Dedifferentiated amniotic fluid mesenchymal stem cell (primary cell): ENCODE results near the gene TMEM107.

Source experiments
- DNase-seq: peaks from one replicate; pipeline ENCODE4 v3.0.0-alpha.2; 2016; ENCODE audit errors: extremely low spot score

The TMEM107 gene

DNA sequence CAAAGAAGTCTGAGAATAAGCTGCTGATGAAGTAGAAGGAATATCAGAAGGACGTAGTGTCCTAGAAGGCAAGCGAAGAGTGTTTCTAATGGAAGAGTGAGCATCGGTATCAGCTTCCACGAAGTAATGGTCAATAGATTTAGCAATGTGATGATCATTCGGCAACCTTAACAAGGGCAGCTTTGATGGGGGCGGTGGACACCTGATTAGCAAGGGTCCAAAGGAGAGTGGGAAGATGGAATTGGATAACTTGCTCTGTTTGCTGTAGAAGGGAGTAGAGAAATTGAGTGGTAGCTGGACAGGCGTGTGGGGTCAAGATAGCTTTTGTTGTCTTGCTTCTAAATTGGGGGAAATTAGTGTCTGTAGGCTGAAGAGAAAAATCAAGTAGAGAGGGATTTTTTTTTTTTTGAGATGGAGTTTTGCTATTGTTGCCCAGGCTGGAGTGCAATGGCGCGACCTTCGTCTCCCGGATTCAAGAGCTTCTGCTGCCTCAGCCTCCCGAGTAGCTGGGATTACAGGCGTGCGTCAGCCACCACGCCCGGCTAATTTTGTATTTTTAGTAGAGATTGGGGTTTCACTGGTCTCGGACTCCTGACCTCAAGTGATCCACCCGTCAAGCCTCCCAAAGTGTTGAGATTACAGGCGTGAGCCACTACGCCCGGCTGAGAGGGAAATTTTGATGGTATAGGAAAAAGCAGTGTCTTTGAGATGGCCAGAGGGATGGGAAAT, 38.4 kb downstream of the TMEM107 start:
- DNase-seq: no peak

DNA sequence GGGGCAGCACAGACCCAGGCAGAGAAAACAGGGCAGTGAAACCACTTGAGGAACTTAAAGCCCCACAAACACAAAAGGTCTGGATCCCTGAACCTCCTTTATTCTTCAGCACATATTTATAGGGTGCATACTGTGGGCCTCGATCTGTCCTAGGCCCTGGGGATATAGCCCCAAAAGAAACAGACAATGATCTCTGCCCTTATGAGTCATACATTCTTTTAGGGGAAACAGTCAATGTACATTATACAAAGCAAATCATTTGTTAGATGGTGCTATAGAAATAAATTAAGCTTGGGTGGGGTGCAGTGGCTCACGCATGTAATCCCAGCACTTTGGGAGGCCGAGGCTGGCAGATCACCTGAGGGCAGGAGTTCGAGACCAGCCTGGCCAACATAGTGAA, 42.2 kb downstream of the TMEM107 start:
- DNase-seq: no peak

DNA sequence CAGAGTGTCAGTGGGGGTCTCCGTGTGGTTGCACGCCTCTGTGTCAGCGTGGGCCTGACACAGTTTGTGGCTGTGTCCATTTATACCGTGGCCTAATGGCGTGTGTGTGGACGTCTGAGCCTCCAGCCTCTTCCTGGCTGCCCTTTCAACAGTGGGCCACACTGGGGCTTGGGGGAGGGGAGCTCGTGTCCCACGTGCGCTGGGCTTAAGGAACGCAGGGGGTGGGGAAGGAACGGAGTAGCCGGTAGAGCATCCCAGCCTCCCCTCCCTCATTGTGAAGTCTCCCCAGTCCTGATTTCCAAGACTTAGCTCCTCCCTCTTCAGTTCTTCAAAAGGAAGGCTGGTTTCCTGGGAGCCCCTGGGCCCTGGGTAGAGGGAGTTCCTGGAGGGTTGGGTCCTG, 42.8 kb downstream of the TMEM107 start:
- DNase-seq: no peak

DNA sequence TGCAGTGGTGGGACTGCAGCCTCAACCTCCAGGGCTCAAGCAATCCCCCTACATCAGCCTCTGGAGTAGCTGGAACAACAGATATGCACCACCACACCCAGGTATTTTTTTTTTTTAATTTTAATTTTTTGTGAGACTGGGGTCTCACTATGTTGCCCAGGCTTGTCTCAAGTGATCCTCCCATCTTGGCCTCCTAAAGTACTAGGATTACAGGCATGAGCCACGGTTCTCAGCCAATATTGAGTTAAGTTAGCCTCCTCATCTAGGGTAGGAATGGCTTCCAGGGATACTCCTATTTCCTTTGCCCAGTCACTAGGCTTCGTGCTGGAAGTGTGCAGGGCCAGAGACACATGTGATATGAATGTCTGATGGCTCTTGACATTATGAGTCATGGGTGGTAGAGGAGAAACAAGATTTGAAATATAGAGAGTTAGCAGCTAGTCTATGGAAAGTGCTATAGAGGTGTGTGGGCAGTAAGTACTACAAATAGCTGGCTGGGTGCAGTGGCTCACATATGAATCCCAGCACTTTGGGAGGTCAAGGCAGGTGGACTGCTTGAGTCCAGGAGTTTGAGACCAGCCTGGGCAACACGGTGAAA, 44.2 kb downstream of the TMEM107 start:
- no peak for DNase-seq

DNA sequence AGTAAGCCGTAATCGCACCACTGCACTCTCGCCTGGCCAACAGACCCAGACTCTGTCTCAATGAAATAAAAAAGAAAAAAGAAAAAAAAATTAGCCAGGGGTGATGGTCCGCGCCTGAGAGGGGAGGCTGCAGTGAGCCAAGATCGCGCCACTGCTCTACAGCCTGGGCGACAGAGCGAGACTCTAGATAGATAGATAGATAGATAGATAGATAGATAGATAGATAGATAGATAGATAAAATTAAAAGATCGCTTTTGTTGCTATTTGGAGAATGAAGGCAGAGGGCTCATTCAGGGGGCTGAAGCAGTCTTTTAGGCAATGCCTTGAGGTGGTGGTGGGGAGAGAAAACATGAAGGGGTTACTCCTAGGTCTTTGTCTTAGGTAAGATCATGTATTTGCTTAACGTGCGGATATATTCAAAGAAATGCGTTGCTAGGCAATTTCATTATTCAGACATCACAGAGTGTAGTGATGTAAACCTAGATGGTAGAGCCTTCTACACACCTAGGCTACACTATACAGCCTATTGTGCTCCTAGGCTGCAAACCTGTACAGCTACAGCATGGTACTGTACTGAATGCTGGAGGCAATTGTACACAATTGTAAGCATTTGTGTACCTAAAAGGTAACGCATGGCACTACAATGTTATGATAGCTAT, 47.9 kb downstream of the TMEM107 start:
- DNase-seq: no peak

DNA sequence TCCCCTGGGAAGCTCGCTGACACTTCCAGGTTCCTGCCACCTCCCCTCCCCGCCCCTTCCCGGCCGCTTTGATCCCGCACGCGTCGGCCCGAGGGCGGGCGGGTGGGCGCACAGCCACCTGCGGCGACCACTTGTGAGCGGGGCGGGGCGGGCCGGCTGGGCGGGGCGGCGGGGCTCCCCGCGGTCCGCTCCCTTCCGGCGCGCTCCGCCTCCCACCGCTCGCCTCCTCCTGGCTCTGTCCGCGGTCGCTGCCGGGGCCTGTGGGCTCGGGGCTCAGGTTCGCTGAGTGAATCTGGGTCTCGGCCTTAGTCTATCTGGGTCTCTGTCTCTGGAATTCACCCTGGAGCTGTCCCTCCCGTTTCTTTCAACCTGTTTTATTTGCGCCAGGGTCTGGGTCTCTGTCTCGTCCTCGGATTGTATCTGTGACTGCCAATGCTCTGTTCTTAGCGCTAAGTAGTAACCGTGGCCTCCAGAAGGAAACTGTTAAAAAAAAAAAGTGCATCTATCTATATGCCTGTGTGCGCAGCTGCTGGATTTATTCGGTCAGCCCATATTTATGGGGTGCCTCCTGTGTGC, 49.6 kb downstream of the TMEM107 start:
- DNase-seq: no peak

DNA sequence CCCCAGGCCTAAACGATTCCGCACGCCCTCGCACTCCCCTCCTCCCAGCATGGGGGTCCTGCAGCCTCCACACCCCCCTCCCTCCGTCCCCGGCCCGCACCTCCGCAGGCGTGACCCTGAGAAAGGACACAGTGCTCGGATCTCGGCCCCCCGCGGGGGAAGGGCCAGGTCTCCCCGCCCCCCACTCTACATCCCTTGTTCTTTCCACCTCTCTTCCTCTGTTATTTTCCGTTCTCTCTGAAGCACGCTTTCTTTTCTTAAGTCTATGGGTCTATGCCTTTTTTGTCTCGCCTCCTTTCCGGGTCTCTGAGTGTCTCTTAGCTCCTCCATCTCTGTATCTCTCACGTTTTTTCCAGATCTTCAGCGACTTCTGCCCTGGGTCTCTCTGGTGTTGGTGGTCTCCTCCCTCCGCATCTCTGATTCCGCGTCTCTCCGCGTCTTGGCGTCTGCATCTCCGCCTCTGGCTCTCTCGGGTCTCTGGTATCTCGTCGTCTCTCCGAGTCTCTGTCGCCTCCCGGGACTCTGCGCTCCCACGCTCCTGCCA, 50.2 kb downstream of the TMEM107 start:
- DNase-seq: no peak

DNA sequence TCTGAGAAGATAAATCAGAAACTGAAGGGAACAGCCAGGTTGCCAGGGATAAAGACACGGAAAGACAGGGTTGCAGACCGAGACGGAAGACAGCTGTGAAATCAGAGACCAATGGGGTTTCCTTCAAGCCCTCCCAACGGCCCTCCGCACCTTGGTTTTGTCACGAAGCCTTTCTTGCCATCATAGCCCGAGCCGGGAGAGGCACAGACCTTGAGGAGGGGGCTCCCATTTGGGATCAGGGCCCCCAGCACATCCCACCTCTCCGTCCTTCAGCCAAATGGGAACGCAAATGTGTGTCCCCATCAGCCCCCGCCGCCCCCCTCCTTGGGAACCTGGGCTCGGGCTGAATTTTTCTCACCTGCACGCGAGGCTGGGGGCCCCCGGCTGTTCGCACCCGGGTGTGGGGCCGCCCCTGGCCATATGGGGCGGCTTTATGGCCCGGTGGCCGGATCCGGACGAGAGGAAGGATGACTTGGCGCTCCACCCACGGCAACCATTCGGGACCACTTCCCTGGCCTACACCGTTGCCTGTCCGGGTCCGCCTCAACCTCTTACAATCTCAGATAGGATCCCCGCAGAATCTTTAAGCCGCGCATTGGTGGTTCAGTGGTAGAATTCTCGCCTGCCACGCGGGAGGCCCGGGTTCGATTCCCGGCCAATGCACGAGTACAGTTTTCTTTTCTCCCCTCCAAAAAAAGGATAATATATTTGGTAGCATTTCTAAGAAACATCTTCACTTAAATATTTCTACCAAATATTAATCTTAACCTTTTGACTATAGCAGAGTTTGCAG, 50.8 kb downstream of the TMEM107 start:
- DNase-seq: peak; percentile 73

DNA sequence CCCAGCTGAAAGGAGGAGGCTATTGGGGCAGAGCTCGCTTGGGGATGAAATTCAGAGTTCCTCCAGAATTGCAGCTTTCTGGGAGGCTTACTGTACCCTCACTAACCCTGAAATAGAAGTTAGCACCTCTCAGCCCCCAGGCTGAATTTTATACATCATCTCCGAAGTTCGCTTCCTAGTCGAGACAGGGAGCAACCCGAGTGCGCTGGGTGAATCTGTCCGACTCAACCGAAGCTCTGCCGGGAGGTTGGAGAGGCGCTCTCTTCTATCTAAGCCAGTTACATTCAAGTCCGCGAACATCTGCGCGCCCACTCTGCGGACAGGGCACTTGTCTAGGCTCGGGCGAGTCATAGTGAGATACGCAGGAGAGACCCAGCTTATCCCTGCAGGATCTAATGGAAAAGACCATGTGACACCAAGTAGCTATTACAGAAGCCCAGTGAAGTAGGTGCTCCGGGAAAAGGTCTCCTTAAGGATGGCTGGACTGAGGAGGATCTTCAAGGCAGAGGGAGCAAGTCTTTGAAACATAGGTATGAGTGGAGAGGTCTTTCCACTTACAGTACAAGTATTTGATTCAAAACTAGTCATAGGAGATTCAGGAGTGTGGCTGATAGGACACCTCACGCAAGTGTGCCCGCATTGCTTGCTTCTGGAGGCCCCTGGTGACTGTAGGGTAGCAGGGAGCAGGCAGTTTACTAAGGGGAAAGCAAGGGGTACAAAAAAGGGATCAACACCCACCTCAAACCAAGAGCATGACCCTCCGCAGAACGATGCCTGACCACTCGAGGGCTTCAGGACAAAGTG, 51.6 kb downstream of the TMEM107 start:
- no peak for DNase-seq

DNA sequence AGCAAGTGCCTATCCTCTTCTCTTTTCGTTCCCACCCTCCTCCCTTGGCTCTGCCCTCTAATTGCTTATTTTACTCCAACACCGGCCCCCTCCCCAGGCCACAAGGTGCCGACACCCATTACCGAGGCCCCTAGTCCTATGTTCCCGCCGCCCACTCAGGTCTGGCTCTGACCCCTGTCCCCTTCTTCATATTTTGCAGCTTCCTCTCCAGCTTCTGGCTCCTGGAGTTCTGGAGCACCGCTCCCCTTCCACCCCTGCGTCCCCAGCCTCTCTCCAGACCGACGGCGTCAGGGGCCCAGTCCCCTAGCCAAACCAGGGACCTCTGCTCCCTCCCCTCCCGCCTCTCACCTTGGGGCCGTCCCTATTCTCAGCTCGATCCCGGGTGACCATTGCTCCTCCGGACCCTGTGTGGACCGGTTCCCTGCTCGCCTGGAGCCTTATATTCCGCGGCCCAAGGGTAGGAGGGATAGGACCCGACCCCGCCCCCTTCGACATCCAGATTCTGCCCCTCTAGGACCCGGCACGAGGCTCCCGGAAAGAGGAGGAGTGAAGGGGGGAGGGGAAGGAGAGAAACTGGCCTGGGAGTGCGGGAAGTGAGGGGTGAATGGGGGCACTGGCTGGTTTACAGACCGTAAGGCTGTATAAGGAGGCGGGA, 52.4 kb downstream of the TMEM107 start, which contains the start of gene HES7:
TSS of gene HES7 (minus strand) at position 412 of the 655 bp plus-strand sequence. CDS start at position 390, 22 bp downstream.
- DNase-seq: no peak

DNA sequence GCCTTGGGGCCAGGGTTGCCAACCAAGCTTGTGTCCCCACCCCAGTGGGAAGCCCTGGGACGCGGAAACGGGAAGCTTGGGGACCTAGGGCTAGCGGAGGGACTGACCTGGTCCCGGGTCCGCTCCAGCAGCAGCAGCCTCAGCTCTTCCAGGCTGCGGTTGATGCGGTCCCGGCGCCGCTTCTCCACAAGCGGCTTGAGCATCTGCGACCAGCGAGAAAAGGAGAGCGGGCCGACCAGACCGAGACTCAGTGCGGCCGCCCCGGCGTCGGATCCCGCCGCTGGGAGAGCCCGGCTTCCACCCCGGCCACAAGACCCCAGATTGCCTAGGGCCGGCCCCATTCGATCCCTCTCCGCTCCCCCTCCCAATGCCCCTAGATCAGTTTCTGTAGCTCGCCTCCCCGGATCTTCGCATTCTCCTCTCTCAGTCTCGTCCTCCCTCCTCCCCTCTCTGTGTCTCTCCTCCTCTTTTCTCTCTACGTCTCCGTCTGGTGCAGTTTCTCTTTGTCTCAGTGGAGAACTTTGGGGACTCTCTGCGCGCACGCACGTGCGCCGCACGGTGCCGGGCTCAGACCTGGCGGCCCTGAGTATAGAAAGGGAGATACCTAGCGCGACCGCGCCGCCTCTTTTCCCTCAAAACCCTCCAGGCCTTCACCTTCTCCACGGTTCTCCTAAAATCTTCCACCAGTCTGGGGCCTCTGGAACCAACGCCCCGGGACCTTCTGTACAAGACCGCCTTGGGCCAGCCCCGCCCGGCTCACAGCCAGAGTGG, 53.1 kb downstream of the TMEM107 start:
- DNase-seq: no peak
